ENCODE data around the gene ARFGEF3.

DNA sequence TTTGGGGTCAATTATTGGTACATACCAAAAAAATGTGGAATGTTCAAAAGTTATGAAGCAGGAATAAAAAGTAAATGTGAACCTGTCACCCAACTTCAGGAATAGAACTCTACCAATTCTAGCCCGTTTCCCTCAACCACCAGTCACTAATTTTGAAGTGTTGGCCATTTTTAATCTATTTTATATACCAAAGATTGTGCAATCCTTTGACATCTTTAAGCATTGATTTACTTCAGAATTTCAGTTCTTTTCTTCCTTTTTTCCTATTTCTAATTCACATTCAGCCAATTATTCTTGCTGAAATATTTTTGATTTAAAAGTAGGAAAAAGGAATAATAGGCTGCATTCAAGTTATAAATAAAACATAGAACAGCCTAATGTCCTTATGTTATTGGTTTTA, 169.0 kb downstream of the ARFGEF3 start:
- TF ChIP-seq, protein P1, sequence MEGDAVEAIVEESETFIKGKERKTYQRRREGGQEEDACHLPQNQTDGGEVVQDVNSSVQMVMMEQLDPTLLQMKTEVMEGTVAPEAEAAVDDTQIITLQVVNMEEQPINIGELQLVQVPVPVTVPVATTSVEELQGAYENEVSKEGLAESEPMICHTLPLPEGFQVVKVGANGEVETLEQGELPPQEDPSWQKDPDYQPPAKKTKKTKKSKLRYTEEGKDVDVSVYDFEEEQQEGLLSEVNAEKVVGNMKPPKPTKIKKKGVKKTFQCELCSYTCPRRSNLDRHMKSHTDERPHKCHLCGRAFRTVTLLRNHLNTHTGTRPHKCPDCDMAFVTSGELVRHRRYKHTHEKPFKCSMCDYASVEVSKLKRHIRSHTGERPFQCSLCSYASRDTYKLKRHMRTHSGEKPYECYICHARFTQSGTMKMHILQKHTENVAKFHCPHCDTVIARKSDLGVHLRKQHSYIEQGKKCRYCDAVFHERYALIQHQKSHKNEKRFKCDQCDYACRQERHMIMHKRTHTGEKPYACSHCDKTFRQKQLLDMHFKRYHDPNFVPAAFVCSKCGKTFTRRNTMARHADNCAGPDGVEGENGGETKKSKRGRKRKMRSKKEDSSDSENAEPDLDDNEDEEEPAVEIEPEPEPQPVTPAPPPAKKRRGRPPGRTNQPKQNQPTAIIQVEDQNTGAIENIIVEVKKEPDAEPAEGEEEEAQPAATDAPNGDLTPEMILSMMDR (conservative IDR thresholded peaks at IDR 0.05; ENCODE audit: low read depth, low read length), result no peak
- TF ChIP-seq EZH2 (IDR thresholded peaks at IDR 0.05; ENCODE audit: borderline replicate concordance, low read depth, low read length, poor library complexity, severe bottlenecking), result no peak

Measured in A673 (cell line).